GM12878 (cell line): ENCODE results near the gene LYPD4. TPM values are rescaled to one million over a fixed set of nuclear protein-coding genes. Genes with fewer than 3 reads are reported as not detected.

Experiments used
- ATAC-seq: fragments of 200-7000 bp; cut with Tn5 transposase; 3 replicates; pipeline ENCODE4 v1.9.1; 2020; ENCODE audit warnings: mild to moderate bottlenecking, moderate library complexity
- BruUV-seq: library from RNA; stranded (reverse); fragments of 400-500 nt; replicated peaks from 2 replicates; lab custom pipeline; 2021; lab: Mats Ljungman, UMichigan
- CTCF ChIA-PET: fragments of 300-600 bp; sonication (Branson Sonifier 250); formaldehyde crosslinking; extraction: SDS; loops from one replicate; lab custom pipeline; 2021; ENCODE audit warnings: inconsistent platforms; lab: Yijun Ruan, JAX
- POLR2A ChIA-PET: fragments of 350-600 bp; formaldehyde crosslinking; extraction: SDS; loops from one replicate; lab custom pipeline; 2021; ENCODE audit warnings: inconsistent platforms; lab: Charles Lee
- RAD21 ChIA-PET: fragments of 300-600 bp; sonication (Branson Sonifier 250); formaldehyde crosslinking; loops from one replicate; lab custom pipeline; 2023; ENCODE audit warnings: antibody characterized with exemption; ENCODE audit not compliant: unreplicated experiment; lab: Charles Lee
- SMC1A ChIA-PET: fragments of 300-600 bp; sonication (Branson Sonifier 250); formaldehyde crosslinking; loops from one replicate; lab custom pipeline; 2023; ENCODE audit not compliant: unreplicated experiment, uncharacterized antibody; lab: Charles Lee
- DNase-seq: peaks from one replicate; pipeline ENCODE4 v3.0.0-alpha.2; 2011; ENCODE audit warnings: low read depth, low spot score
- FAIRE-seq: peaks from 3 replicates; lab custom pipeline; 2011; peaks lifted over from hg19 to GRCh38; lab: Jason Lieb, UNC
- H2AFZ ChIP-seq: 2 replicates; pipeline ENCODE4 v1.6.0; 2011; ENCODE audit warnings: low read depth, low read length, control low read depth; ENCODE audit not compliant: control insufficient read depth
- H3K27ac ChIP-seq: 2 replicates; pipeline ENCODE4 v1.5.1; 2011; ENCODE audit warnings: control low read depth; ENCODE audit not compliant: control insufficient read depth, insufficient read depth
- H3K27me3 ChIP-seq, 2 experiments: replicated peaks in 1 of 2; 2 replicates each; pipeline versions ENCODE4 v1.6.0 to v1.6.1; 2011; ENCODE audit warnings: low read length in 1 of 2; ENCODE audit not compliant: control insufficient read depth in 2 of 2, insufficient read depth in 2 of 2
- H3K36me3 ChIP-seq, 2 experiments: 2 replicates each; pipeline ENCODE4 v1.5.1; 2011; ENCODE audit warnings: low read length in 1 of 2; ENCODE audit not compliant: control insufficient read depth in 2 of 2, insufficient read depth in 2 of 2
- H3K4me1 ChIP-seq: 2 replicates; pipeline ENCODE4 v1.6.1; 2011; ENCODE audit warnings: mild to moderate bottlenecking, low read length, moderate library complexity, mixed read lengths; ENCODE audit not compliant: control insufficient read depth, insufficient read depth
- H3K4me2 ChIP-seq: 2 replicates; pipeline ENCODE4 v1.6.0; 2011; ENCODE audit warnings: control low read depth; ENCODE audit not compliant: control insufficient read depth, insufficient read depth
- H3K4me3 ChIP-seq: fragments of 200-600 bp; sonication (generic); 2 replicates; pipeline ENCODE4 v1.5.1; 2016
- H3K79me2 ChIP-seq: 2 replicates; pipeline ENCODE4 v1.6.0; 2011; ENCODE audit warnings: low read length; ENCODE audit not compliant: control insufficient read depth, insufficient read depth
- H3K9ac ChIP-seq: 2 replicates; pipeline ENCODE4 v1.8.0; 2011; ENCODE audit warnings: low read length, control low read depth, mixed read lengths; ENCODE audit not compliant: control insufficient read depth, insufficient read depth
- H3K9me3 ChIP-seq: replicated peaks from 3 replicates; pipeline ENCODE4 v1.5.1; 2011; ENCODE audit warnings: mild to moderate bottlenecking, low read length; ENCODE audit not compliant: control insufficient read depth, insufficient read depth
- H4K20me1 ChIP-seq: 2 replicates; pipeline ENCODE4 v1.6.0; 2011; ENCODE audit not compliant: control insufficient read depth, insufficient read depth
- CTCF ChIP-seq, 3 experiments: IDR thresholded peaks in 2 of 3; conservative IDR thresholded peaks in 1 of 3; 2 replicates each; pipeline ENCODE4 v1.5.1; 2011; ENCODE audit warnings: low read depth in 3 of 3, low read length in 3 of 3, mild to moderate bottlenecking in 3 of 3, control low read depth in 2 of 3, moderate library complexity in 2 of 3, inconsistent platforms in 1 of 3, mixed read lengths in 1 of 3; ENCODE audit not compliant: control insufficient read depth in 2 of 3, insufficient read depth in 1 of 3; ENCODE audit errors: extremely low read depth in 1 of 3
- KDM1A ChIP-seq: fragments of 200-600 bp; sonication (generic); IDR thresholded peaks from 2 replicates; pipeline ENCODE4 v1.6.1; 2016; ENCODE audit warnings: borderline replicate concordance
- RAD51 ChIP-seq: fragments of 450-650 bp; IDR thresholded peaks from 2 replicates; pipeline ENCODE4 v1.6.1; 2016; ENCODE audit warnings: moderate library complexity, mild to moderate bottlenecking, inconsistent platforms
- RUNX3 ChIP-seq: IDR thresholded peaks from 2 replicates; pipeline ENCODE4 v1.6.1; 2012; ENCODE audit warnings: low read length, inconsistent platforms
- SPI1 ChIP-seq: IDR thresholded peaks from 2 replicates; pipeline ENCODE4 v1.6.1; 2011; ENCODE audit warnings: low read depth, mild to moderate bottlenecking, low read length, moderate library complexity, borderline replicate concordance; ENCODE audit not compliant: insufficient read depth
- SUPT20H ChIP-seq: IDR thresholded peaks from 2 replicates; pipeline ENCODE4 v1.6.1; 2011; ENCODE audit warnings: low read depth, mild to moderate bottlenecking, low read length, moderate library complexity, borderline replicate concordance; ENCODE audit not compliant: control insufficient read depth
- ZNF217 ChIP-seq: fragments of 450-650 bp; IDR thresholded peaks from 2 replicates; pipeline ENCODE4 v1.6.1; 2017; ENCODE audit warnings: antibody characterized with exemption, mild to moderate bottlenecking
- ZNF274 ChIP-seq: IDR thresholded peaks from one replicate; pipeline ENCODE4 v1.8.0; 2011; ENCODE audit not compliant: insufficient read length, insufficient read depth
- WGBS: methylation state at CpG from one replicate; pipeline ENCODE4 v1.1.6; 2016; ENCODE audit warnings: low lambda C conversion rate; ENCODE audit not compliant: insufficient replicate concordance, insufficient coverage; ENCODE audit errors: missing lambda C conversion rate; 5-methylcytosine and 5-hydroxymethylcytosine counted together
- in situ Hi-C: fragments of 300-500 bp; cut with MboI; formaldehyde crosslinking; loops from 9 replicates; pipeline ENCODE4 v1.14.3; 2018; ENCODE audit warnings: mixed read lengths
- intact Hi-C: fragments of 100-400 bp; cut with micrococcal nuclease; formaldehyde crosslinking; loops from one replicate; pipeline ENCODE4 v1.14.2; 2022; ENCODE audit not compliant: unreplicated experiment
- polyA plus RNA-seq, 11 experiments: library from polyadenylated mRNA; depleted of rRNA in 4 of 11; unstranded in 6 of 11; stranded (reverse) in 5 of 11; fragments of >200 nt; fragmentation: Nextera tagmentation in 4 of 11; fragmentation: Illumina TruSeq in 1 of 11; extraction: Ambion mirVana in 4 of 11; extraction: Trizol in 1 of 11; gene quantifications; 1 replicate in 1 of 11; 2 replicates in 10 of 11; pipeline versions ENCODE4 v1.2.1 to v1.2.3, GENCODE V29; 2011 to 2016; ENCODE audit warnings: inconsistent platforms in 2 of 11, missing spikeins in 2 of 11, low read depth in 1 of 11
- total RNA-seq, 4 experiments: library from RNA; depleted of rRNA in 3 of 4; stranded (reverse); fragments of >200 nt in 3 of 4; fragmentation: Illumina TruSeq in 1 of 4; extraction: Trizol in 1 of 4; gene quantifications; 2 replicates each; pipeline versions ENCODE4 v1.2.1 to v1.2.3, GENCODE V29; 2013 to 2021

LYPD4 gene
- total and polyA plus RNA-seq, 10 of the 15 experiments (the other 5 are each of a cell fraction or from before 2014, with no cell fraction given): not detected

- Histone ChIP-seq H3K79me2 (no peaks in the 10 kb centered on the region), H3K27ac (no peak overlapping the region), H3K4me3 (no peak overlapping the region), H2AFZ (no peak overlapping the region), H3K4me2 (no peak overlapping the region), H3K27me3 (peaks cover 1 to 8% of the 10 kb centered on the region in 2 experiments; a peak in 3 of 4 replicates), H3K9me3 (no peaks in the 10 kb centered on the region; the same call in 2 of the 3 replicates), H3K9ac (no peak overlapping the region), H3K4me1 (no peaks in the 10 kb centered on the region), H3K36me3 (no peaks in the 10 kb centered on the region), H4K20me1 (no peaks in the 10 kb centered on the region)
- WGBS: 31% methylated on average over 4 of the region's 4 CpGs
- POLR2A ChIA-PET: no interaction called here
- in situ Hi-C loops (no loop called here), intact Hi-C loops (no loop called here)
- CTCF ChIA-PET: interaction anchor here (1.0 to 4.5 kb wide), 6 partner anchors 8 to 209 kb away, joined by 3 to 24 read pairs (median 4); no protein-coding TSS in a partner anchor
- ATAC-seq (no peak), DNase-seq (no peak), FAIRE-seq (no peak)
- SMC1A ChIA-PET: no interaction called here
- TF ChIP-seq SUPT20H: no peak
- TF ChIP-seq ZNF274: no peak
- TF ChIP-seq CTCF (IDR thresholded peaks at IDR 0.05 in 2 of 3, conservative IDR thresholded peaks at IDR 0.05 in 1 of 3; ENCODE audit: control insufficient read depth in 2 of 3, extremely low read depth in 1 of 3, insufficient read depth in 1 of 3, low read depth in 3 of 3, low read length in 3 of 3): no peak
- no TSS peak for BruUV-seq
- RAD21 ChIA-PET: no interaction called here
These were observed 7.0 kb upstream of the LYPD4 start for GRCh38 chr19:41851456-41851855.

GRCh38 chr19:41850381-41850780, 5.9 kb upstream of the LYPD4 start:
- H3K27me3 ChIP-seq: peaks cover 1 to 8% of the 10 kb centered on the region in 2 experiments; a peak in 3 of 4 replicates
- FAIRE-seq (no peak), DNase-seq (no peak), ATAC-seq (no peak)
- in situ Hi-C loops: no loop called here
- no peaks in the 10 kb centered on the region for H3K79me2 ChIP-seq
- POLR2A ChIA-PET: no interaction called here
- H3K9me3 ChIP-seq: no peaks in the 10 kb centered on the region; the same call in 2 of the 3 replicates
- intact Hi-C loops: no loop called here
- WGBS: 0% methylated on average over 5 of the region's 5 CpGs
- no peak overlapping the region for H3K9ac ChIP-seq
- no peaks in the 10 kb centered on the region for H3K4me1 ChIP-seq
- H3K4me2 ChIP-seq: no peak overlapping the region
- H4K20me1 ChIP-seq: no peaks in the 10 kb centered on the region
- no TSS peak for BruUV-seq
- RAD21 ChIA-PET: no interaction called here
- SMC1A ChIA-PET: no interaction called here
- no peak overlapping the region for H2AFZ ChIP-seq
- no peaks in the 10 kb centered on the region for H3K36me3 ChIP-seq
- H3K4me3 ChIP-seq: no peak overlapping the region
- TF ChIP-seq RUNX3 (no peak), SPI1 (no peak), KDM1A (no peak), ZNF217 (no peak), RAD51 (no peak), SUPT20H (no peak)
- no peak overlapping the region for H3K27ac ChIP-seq
- CTCF ChIA-PET: interaction anchor here (4.5 kb wide), 1 partner anchor 15 kb away, joined by 24 read pairs; no protein-coding TSS in a partner anchor
